Smooth muscle cell (in vitro differentiated cells): Measurements from ENCODE around the gene ABCB6. TPM values are rescaled to one million over a fixed set of nuclear protein-coding genes. Genes with fewer than 3 reads are reported as not detected.

ENCODE experiments used
- DNase-seq: peaks from one replicate; lab custom pipeline; 2025; ENCODE audit not compliant: unreplicated experiment; lab: John Stamatoyannopoulos, UW
- H2AFZ ChIP-seq: fragments of 200-600 bp; sonication (generic); 2 replicates; pipeline ENCODE4 v1.6.0; 2016; ENCODE audit warnings: antibody characterized with exemption, low read depth, mild to moderate bottlenecking
- H3F3A ChIP-seq: fragments of 200-600 bp; sonication (generic); 2 replicates; pipeline ENCODE4 v1.6.0; 2017; ENCODE audit warnings: antibody characterized with exemption, low read depth
- H3K27ac ChIP-seq: fragments of 200-600 bp; sonication (generic); 2 replicates; pipeline ENCODE4 v1.5.1; 2016; ENCODE audit warnings: low read depth, mild to moderate bottlenecking
- H3K27me3 ChIP-seq: fragments of 200-600 bp; sonication (generic); 2 replicates; pipeline ENCODE4 v1.6.1; 2016; ENCODE audit warnings: low read depth, mild to moderate bottlenecking
- H3K36me3 ChIP-seq: fragments of 200-600 bp; sonication (generic); 2 replicates; pipeline ENCODE4 v1.5.1; 2016; ENCODE audit warnings: low read depth
- H3K4me1 ChIP-seq: fragments of 200-600 bp; sonication (generic); 2 replicates; pipeline ENCODE4 v1.5.1; 2016; ENCODE audit warnings: low read depth
- H3K4me2 ChIP-seq: fragments of 200-600 bp; sonication (generic); 2 replicates; pipeline ENCODE4 v1.6.0; 2016; ENCODE audit warnings: mild to moderate bottlenecking
- H3K4me3 ChIP-seq: fragments of 200-600 bp; sonication (generic); 2 replicates; pipeline ENCODE4 v1.5.1; 2016; ENCODE audit warnings: mild to moderate bottlenecking
- H3K79me2 ChIP-seq: fragments of 200-600 bp; sonication (generic); 2 replicates; pipeline ENCODE4 v1.6.0; 2016; ENCODE audit warnings: low read depth, mild to moderate bottlenecking
- H3K9ac ChIP-seq: fragments of 200-600 bp; sonication (generic); 2 replicates; pipeline ENCODE4 v1.6.0; 2016; ENCODE audit warnings: low read depth
- H3K9me3 ChIP-seq: fragments of 200-600 bp; sonication (generic); replicated peaks from 2 replicates; pipeline ENCODE4 v1.5.1; 2016; ENCODE audit warnings: low read depth
- H4K20me1 ChIP-seq: fragments of 200-600 bp; sonication (generic); 2 replicates; pipeline ENCODE4 v1.6.0; 2016; ENCODE audit warnings: low read depth
- CTCF ChIP-seq: fragments of 200-600 bp; sonication (generic); IDR thresholded peaks from 2 replicates; pipeline ENCODE4 v1.5.1; 2017; ENCODE audit warnings: borderline replicate concordance, mild to moderate bottlenecking, antibody characterized with exemption; ENCODE audit not compliant: insufficient read depth, poor library complexity, severe bottlenecking
- WGBS: methylation state at CpG from one replicate; pipeline ENCODE4 v1.1.7; 2016; ENCODE audit warnings: low lambda C conversion rate; 5-methylcytosine and 5-hydroxymethylcytosine counted together
- polyA plus RNA-seq: library from polyadenylated mRNA; unstranded; fragments of >200 nt; fragmentation: Nextera tagmentation; extraction: Ambion mirVana; gene quantifications from 2 replicates; pipeline ENCODE4 v1.2.1, GENCODE V29; 2016
- total RNA-seq: library from RNA; depleted of rRNA; stranded (reverse); fragments of >200 nt; gene quantifications from 2 replicates; pipeline ENCODE4 v1.2.3, GENCODE V29; 2014

The ABCB6 gene
- total and polyA plus RNA-seq, 2 experiments from 2014 or later, result 18.2 to 41.3 TPM

GRCh38 chr2:219209236-219210195, 9.2 kb downstream of the ABCB6 start:
- H3K36me3 ChIP-seq, result no peaks in the 10 kb centered on the region
- H3K9ac ChIP-seq, result no peak overlapping the region
- H2AFZ ChIP-seq, result no peak overlapping the region
- no peak overlapping the region for H3K4me2 ChIP-seq
- DNase-seq, result no peak
- H4K20me1 ChIP-seq, result no peaks in the 10 kb centered on the region
- no peaks in the 10 kb centered on the region for H3K79me2 ChIP-seq
- H3K27ac ChIP-seq, result no peak overlapping the region
- 96% methylated on average over 18 of the region's 18 CpGs for WGBS
- no peaks in the 10 kb centered on the region for H3K4me1 ChIP-seq
- H3K4me3 ChIP-seq, result no peak overlapping the region
- peaks cover 5% of the 10 kb centered on the region for H3F3A ChIP-seq
- H3K9me3 ChIP-seq, result no peaks in the 10 kb centered on the region
- no peak for TF ChIP-seq CTCF
- H3K27me3 ChIP-seq, result no peaks in the 10 kb centered on the region

DNA sequence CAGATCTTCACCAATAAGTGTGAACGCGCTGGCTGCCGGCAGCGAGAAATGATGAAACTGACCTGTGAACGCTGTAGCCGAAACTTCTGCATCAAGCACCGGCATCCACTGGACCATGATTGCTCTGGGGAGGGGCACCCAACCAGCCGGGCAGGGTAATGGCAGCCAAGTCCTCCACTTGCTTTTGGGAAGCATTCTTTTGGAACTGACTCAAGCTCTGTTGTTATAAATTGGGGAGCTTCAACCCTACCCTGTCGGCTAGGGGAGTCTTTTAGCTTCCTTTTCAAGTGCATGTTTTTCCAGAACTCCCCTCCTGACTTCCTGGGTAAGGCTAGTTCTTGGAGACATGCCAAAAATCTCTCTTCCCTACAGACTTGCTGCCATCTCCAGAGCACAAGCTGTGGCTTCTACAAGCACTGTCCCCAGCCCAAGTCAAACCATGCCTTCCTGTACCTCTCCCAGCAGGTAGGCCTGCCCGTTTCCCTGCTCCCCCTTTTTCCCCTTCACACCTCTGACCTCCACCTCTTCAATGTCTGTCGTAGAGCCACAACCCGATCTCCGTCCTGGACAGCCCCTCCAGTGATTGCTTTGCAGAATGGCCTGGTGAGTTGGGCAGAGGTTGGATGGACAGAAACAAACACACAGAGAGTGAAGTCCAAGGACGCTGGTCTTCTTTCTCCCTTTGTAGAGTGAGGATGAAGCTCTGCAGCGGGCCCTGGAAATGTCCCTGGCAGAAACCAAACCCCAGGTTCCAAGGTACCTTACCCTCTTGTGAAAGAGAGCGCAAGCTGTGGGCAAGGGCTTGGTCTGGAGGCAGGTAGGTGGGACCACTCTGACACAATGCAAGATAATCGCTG, 10.6 kb downstream of the ABCB6 start:
- Histone ChIP-seq H3K9ac (no peak overlapping the region), H3K27me3 (no peaks in the 10 kb centered on the region), H3K9me3 (no peaks in the 10 kb centered on the region), H3F3A (peaks cover 5% of the 10 kb centered on the region), H3K4me3 (peak overlapping the region; percentile 96), H3K4me2 (peak overlapping the region; percentile 81), H3K27ac (peak overlapping the region; percentile 87), H2AFZ (no peak overlapping the region), H3K36me3 (no peaks in the 10 kb centered on the region), H3K79me2 (no peaks in the 10 kb centered on the region), H4K20me1 (no peaks in the 10 kb centered on the region), H3K4me1 (no peaks in the 10 kb centered on the region)
- TF ChIP-seq CTCF, result no peak
- 89% methylated on average over 17 of the region's 17 CpGs for WGBS
- DNase-seq, result no peak

GRCh38 chr2:219207134-219207883, 11.4 kb downstream of the ABCB6 start:
- Histone ChIP-seq H3K9ac (peak overlapping the region; percentile 80), H2AFZ (no peak overlapping the region), H3K27ac (peak overlapping the region; percentile 87), H3K27me3 (no peaks in the 10 kb centered on the region), H3K4me3 (peak overlapping the region; percentile 96), H4K20me1 (no peaks in the 10 kb centered on the region), H3F3A (peaks cover 5% of the 10 kb centered on the region), H3K9me3 (no peaks in the 10 kb centered on the region), H3K4me2 (peak overlapping the region; percentile 81), H3K4me1 (no peaks in the 10 kb centered on the region), H3K36me3 (no peaks in the 10 kb centered on the region), H3K79me2 (no peaks in the 10 kb centered on the region)
- WGBS, result 45% methylated on average over 14 of the region's 22 CpGs
- no peak for TF ChIP-seq CTCF
- no peak for DNase-seq
